HepG2 (cell line): ENCODE measurements around the gene PXYLP1. TPM values are rescaled to one million over a fixed set of nuclear protein-coding genes. Genes with fewer than 3 reads are reported as not detected.

Experiments used
- BCLAF1 ChIP-seq: fragments of 450-650 bp; IDR thresholded peaks from 2 replicates; pipeline ENCODE4 v1.6.1; 2017; ENCODE audit warnings: mild to moderate bottlenecking
- GABPA ChIP-seq, 2 experiments: IDR thresholded peaks; 2 replicates each; pipeline ENCODE4 v1.6.1; 2011 to 2016; ENCODE audit warnings: low read depth in 2 of 2, low read length in 1 of 2, missing biosample characterization in 1 of 2, missing genetic modification characterization in 1 of 2
- GTF3A ChIP-seq: sonication (generic); formaldehyde crosslinking; conservative IDR thresholded peaks from 2 replicates; pipeline ENCODE4 v1.4.0; 2020; ENCODE audit warnings: mild to moderate bottlenecking, missing genetic modification reagents
- PRMT3 ChIP-seq: sonication (generic); formaldehyde crosslinking; IDR thresholded peaks from 2 replicates; pipeline ENCODE4 v1.8.1; 2022; ENCODE audit warnings: low read depth, mild to moderate bottlenecking, moderate library complexity, missing genetic modification reagents, borderline replicate concordance
- SIX4 ChIP-seq: sonication (generic); formaldehyde crosslinking; IDR thresholded peaks from 2 replicates; pipeline ENCODE4 v1.4.0; 2020; ENCODE audit warnings: missing genetic modification reagents
- SOX6 ChIP-seq, 2 experiments: fragments of 450-650 bp in 1 of 2; sonication (generic) in 1 of 2; formaldehyde crosslinking in 1 of 2; IDR thresholded peaks; 2 replicates each; pipeline versions ENCODE4 v1.4.0 to v1.6.1; 2017 to 2020; ENCODE audit warnings: antibody characterized with exemption in 1 of 2, mild to moderate bottlenecking in 1 of 2, missing genetic modification reagents in 1 of 2
- SP140L ChIP-seq: sonication (generic); formaldehyde crosslinking; IDR thresholded peaks from 2 replicates; pipeline ENCODE4 v1.4.0; 2020; ENCODE audit warnings: missing genetic modification reagents, borderline replicate concordance
- ZBTB37 ChIP-seq: sonication (generic); formaldehyde crosslinking; IDR thresholded peaks from 2 replicates; pipeline ENCODE4 v1.4.0; 2020; ENCODE audit warnings: mild to moderate bottlenecking, missing genetic modification reagents
- ZBTB4 ChIP-seq: sonication (generic); formaldehyde crosslinking; IDR thresholded peaks from 2 replicates; pipeline ENCODE4 v1.4.0; 2020; ENCODE audit warnings: missing genetic modification reagents, mild to moderate bottlenecking, borderline replicate concordance
- ZIK1 ChIP-seq: sonication (generic); formaldehyde crosslinking; IDR thresholded peaks from 2 replicates; pipeline ENCODE4 v1.5.0; 2020; ENCODE audit warnings: mild to moderate bottlenecking, low read depth, missing genetic modification reagents, borderline replicate concordance
- ZNF18 ChIP-seq: sonication (generic); formaldehyde crosslinking; IDR thresholded peaks from 2 replicates; pipeline ENCODE4 v1.8.0; 2022; ENCODE audit warnings: mild to moderate bottlenecking, missing genetic modification reagents; ENCODE audit not compliant: insufficient replicate concordance
- ZNF234 ChIP-seq: sonication (generic); formaldehyde crosslinking; conservative IDR thresholded peaks from 2 replicates; pipeline ENCODE4 v1.5.1; 2020; ENCODE audit warnings: mild to moderate bottlenecking, missing genetic modification reagents
- ZNF256 ChIP-seq: sonication (generic); formaldehyde crosslinking; conservative IDR thresholded peaks from 2 replicates; pipeline ENCODE4 v1.4.0; 2020; ENCODE audit warnings: missing genetic modification reagents
- ZNF569 ChIP-seq: sonication (generic); formaldehyde crosslinking; IDR thresholded peaks from 2 replicates; pipeline ENCODE4 v1.5.0; 2020; ENCODE audit warnings: mild to moderate bottlenecking, missing genetic modification reagents, moderate library complexity, borderline replicate concordance
- polyA plus RNA-seq, 8 experiments: library from polyadenylated mRNA; depleted of rRNA in 3 of 8; stranded (reverse) in 7 of 8; unstranded in 1 of 8; fragments of >200 nt; fragmentation: Illumina TruSeq in 4 of 8; extraction: Trizol in 4 of 8; gene quantifications; 2 replicates each; pipeline versions ENCODE4 v1.2.1 to v1.2.3, GENCODE V29; 2011 to 2016; ENCODE audit warnings: low read depth in 4 of 8, missing spikeins in 1 of 8, mixed read lengths in 1 of 8; ENCODE audit not compliant: insufficient read depth in 1 of 8
- total RNA-seq, 5 experiments: library from RNA; depleted of rRNA; stranded (reverse); fragments of >200 nt; fragmentation: Illumina TruSeq; extraction: Trizol; gene quantifications; 2 replicates each; pipeline ENCODE4 v1.2.3, GENCODE V29; 2016; ENCODE audit warnings: low read depth in 1 of 5
- TF ChIP-seq, protein P1 (sequence below): sonication (generic); formaldehyde crosslinking; IDR thresholded peaks from 2 replicates; pipeline ENCODE4 v1.4.0; 2020; ENCODE audit warnings: mild to moderate bottlenecking, missing genetic modification reagents
- TF ChIP-seq, protein P2 (sequence below): sonication (generic); formaldehyde crosslinking; IDR thresholded peaks from 2 replicates; pipeline ENCODE4 v1.4.0; 2020; ENCODE audit warnings: mild to moderate bottlenecking, low read depth, missing genetic modification reagents

PXYLP1 gene
- total and polyA plus RNA-seq, 2 of the 13 experiments (the other 11 are each of a cell fraction or from before 2014, with no cell fraction given), result 4.9 to 8.1 TPM

- no peak for TF ChIP-seq ZNF18
- peak; percentile 82 for TF ChIP-seq SIX4
- TF ChIP-seq, protein P1, sequence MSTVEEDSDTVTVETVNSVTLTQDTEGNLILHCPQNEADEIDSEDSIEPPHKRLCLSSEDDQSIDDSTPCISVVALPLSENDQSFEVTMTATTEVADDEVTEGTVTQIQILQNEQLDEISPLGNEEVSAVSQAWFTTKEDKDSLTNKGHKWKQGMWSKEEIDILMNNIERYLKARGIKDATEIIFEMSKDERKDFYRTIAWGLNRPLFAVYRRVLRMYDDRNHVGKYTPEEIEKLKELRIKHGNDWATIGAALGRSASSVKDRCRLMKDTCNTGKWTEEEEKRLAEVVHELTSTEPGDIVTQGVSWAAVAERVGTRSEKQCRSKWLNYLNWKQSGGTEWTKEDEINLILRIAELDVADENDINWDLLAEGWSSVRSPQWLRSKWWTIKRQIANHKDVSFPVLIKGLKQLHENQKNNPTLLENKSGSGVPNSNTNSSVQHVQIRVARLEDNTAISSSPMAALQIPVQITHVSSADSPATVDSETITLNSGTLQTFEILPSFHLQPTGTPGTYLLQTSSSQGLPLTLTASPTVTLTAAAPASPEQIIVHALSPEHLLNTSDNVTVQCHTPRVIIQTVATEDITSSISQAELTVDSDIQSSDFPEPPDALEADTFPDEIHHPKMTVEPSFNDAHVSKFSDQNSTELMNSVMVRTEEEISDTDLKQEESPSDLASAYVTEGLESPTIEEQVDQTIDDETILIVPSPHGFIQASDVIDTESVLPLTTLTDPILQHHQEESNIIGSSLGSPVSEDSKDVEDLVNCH (CRISPR knock-in tag), result no peak
- no peak for TF ChIP-seq BCLAF1
- no peak for TF ChIP-seq SOX6 (IDR thresholded peaks at IDR 0.05)
- TF ChIP-seq SOX6 (CRISPR knock-in tag; IDR thresholded peaks at IDR 0.05), result peak; percentile 13; the same call in 1 of the 2 replicates
- TF ChIP-seq PRMT3, result no peak
- no peak for TF ChIP-seq GABPA (IDR thresholded peaks at IDR 0.05; ENCODE audit: low read depth, low read length)
- TF ChIP-seq GABPA (CRISPR knock-in tag; IDR thresholded peaks at IDR 0.05; ENCODE audit: low read depth), result peak; percentile 27; the same call in 1 of the 2 replicates
- no peak for TF ChIP-seq ZNF234 (CRISPR knock-in tag)
- TF ChIP-seq GTF3A (CRISPR knock-in tag), result no peak
- TF ChIP-seq ZBTB37 (CRISPR knock-in tag), result no peak
- no peak for TF ChIP-seq ZIK1 (CRISPR knock-in tag)
- TF ChIP-seq, protein P2, sequence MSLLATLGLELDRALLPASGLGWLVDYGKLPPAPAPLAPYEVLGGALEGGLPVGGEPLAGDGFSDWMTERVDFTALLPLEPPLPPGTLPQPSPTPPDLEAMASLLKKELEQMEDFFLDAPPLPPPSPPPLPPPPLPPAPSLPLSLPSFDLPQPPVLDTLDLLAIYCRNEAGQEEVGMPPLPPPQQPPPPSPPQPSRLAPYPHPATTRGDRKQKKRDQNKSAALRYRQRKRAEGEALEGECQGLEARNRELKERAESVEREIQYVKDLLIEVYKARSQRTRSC, result no peak
- TF ChIP-seq ZNF256 (CRISPR knock-in tag), result no peak
- no peak for TF ChIP-seq SP140L (CRISPR knock-in tag)
- TF ChIP-seq ZBTB4 (CRISPR knock-in tag), result no peak
- no peak for TF ChIP-seq ZNF569
Observed at GRCh38 chr3:141326123-141326522, 94.5 kb downstream of the PXYLP1 start (continued).
